WTC11 (cell line): Measurements from ENCODE around the gene ANKRD36B. TPM values are rescaled to one million over a fixed set of nuclear protein-coding genes. Genes with fewer than 3 reads are reported as not detected.
"Not testable (repeated sequence)": the region's sequence is repeated elsewhere in the genome, so short reads cannot be mapped to it uniquely, and the experiment has no call there.

Experiments
- ATAC-seq: fragments of 200-7000 bp; cut with Tn5 transposase; 2 replicates; pipeline ENCODE4 v1.10.0; 2021; ENCODE audit warnings: mild to moderate bottlenecking, moderate library complexity
- CTCF ChIA-PET: fragments of 300-600 bp; sonication (Branson Sonifier 250); formaldehyde crosslinking; loops from one replicate; lab custom pipeline; 2021; ENCODE audit warnings: antibody characterized with exemption; lab: Charles Lee
- POLR2A ChIA-PET: fragments of 350-600 bp; sonication (Branson Sonifier 250); formaldehyde crosslinking; loops from one replicate; lab custom pipeline; 2021; ENCODE audit warnings: antibody characterized with exemption; lab: Charles Lee
- DNase-seq: peaks from one replicate; pipeline ENCODE4 v3.0.0; 2021; ENCODE audit warnings: low spot score
- H3K27ac Mint-ChIP-seq: 2 replicates; pipeline ENCODE4 v1.8.0; 2021; ENCODE audit warnings: mixed read lengths
- H3K27me3 Mint-ChIP-seq: 2 replicates; pipeline ENCODE4 v1.8.0; 2021; ENCODE audit warnings: low read depth, mild to moderate bottlenecking, moderate library complexity, mixed read lengths
- H3K36me3 Mint-ChIP-seq: 2 replicates; pipeline ENCODE4 v1.8.0; 2021; ENCODE audit warnings: mixed read lengths
- H3K4me1 Mint-ChIP-seq: 2 replicates; pipeline ENCODE4 v1.8.0; 2022; ENCODE audit warnings: mixed read lengths
- H3K4me3 Mint-ChIP-seq: 2 replicates; pipeline ENCODE4 v1.8.0; 2021; ENCODE audit warnings: mild to moderate bottlenecking, moderate library complexity, mixed read lengths
- H3K9me3 Mint-ChIP-seq: 2 replicates; pipeline ENCODE4 v1.8.0; 2021; ENCODE audit warnings: mixed read lengths
- CREB1 ChIP-seq: sonication (generic); formaldehyde crosslinking; IDR thresholded peaks from 2 replicates; pipeline ENCODE4 v1.8.0; 2023; ENCODE audit warnings: mild to moderate bottlenecking, missing genetic modification reagents
- CREM ChIP-seq: sonication (generic); formaldehyde crosslinking; IDR thresholded peaks from 2 replicates; pipeline ENCODE4 v1.8.1; 2022; ENCODE audit warnings: mild to moderate bottlenecking, missing genetic modification reagents, moderate library complexity
- FOXK1 ChIP-seq: sonication (generic); formaldehyde crosslinking; IDR thresholded peaks from 2 replicates; pipeline ENCODE4 v1.8.0; 2022; ENCODE audit warnings: mild to moderate bottlenecking, moderate library complexity, missing genetic modification reagents
- NFYB ChIP-seq: sonication (generic); formaldehyde crosslinking; conservative IDR thresholded peaks from 2 replicates; pipeline ENCODE4 v1.8.0; 2022; ENCODE audit warnings: low read depth, missing genetic modification reagents
- PRRX2 ChIP-seq: fragments of 250-450 bp; sonication (Bioruptor Pico); IDR thresholded peaks from 2 replicates; pipeline ENCODE4 v1.8.0; 2021; ENCODE audit warnings: mild to moderate bottlenecking
- TP53 ChIP-seq: sonication (generic); formaldehyde crosslinking; IDR thresholded peaks from 2 replicates; pipeline ENCODE4 v1.8.1; 2023; ENCODE audit warnings: mild to moderate bottlenecking, missing genetic modification reagents
- ZNF317 ChIP-seq: sonication (generic); formaldehyde crosslinking; IDR thresholded peaks from 2 replicates; pipeline ENCODE4 v1.8.1; 2023; ENCODE audit warnings: low read depth, mild to moderate bottlenecking, moderate library complexity, missing genetic modification reagents, borderline replicate concordance
- ZNF396 ChIP-seq: fragments of 250-450 bp; sonication (Bioruptor Pico); IDR thresholded peaks from 2 replicates; pipeline ENCODE4 v1.8.0; 2021; ENCODE audit warnings: mild to moderate bottlenecking, moderate library complexity, borderline replicate concordance
- total RNA-seq: library from RNA; stranded (reverse); gene quantifications from 3 replicates; pipeline ENCODE4 v1.2.3, GENCODE V29; 2021
- TF ChIP-seq, protein P1 (sequence below): sonication (generic); formaldehyde crosslinking; IDR thresholded peaks from 2 replicates; pipeline ENCODE4 v1.8.1; 2023; ENCODE audit warnings: mild to moderate bottlenecking, moderate library complexity, missing genetic modification reagents
- TF ChIP-seq, protein P2 (sequence below): fragments of 200-600 bp; IDR thresholded peaks from 2 replicates; pipeline ENCODE4 v1.8.0; 2022; ENCODE audit warnings: antibody characterized with exemption
- TF ChIP-seq, protein P3 (sequence below): sonication (generic); formaldehyde crosslinking; IDR thresholded peaks from 2 replicates; pipeline ENCODE4 v1.8.0; 2023; ENCODE audit warnings: mild to moderate bottlenecking, missing genetic modification reagents
- TF ChIP-seq, protein P4 (sequence below): fragments of 250-450 bp; sonication (Bioruptor Pico); IDR thresholded peaks from 2 replicates; pipeline ENCODE4 v2.1.2; 2022; ENCODE audit warnings: mild to moderate bottlenecking, moderate library complexity
- TF ChIP-seq, protein P5 (sequence below): fragments of 250-450 bp; sonication (Bioruptor Pico); IDR thresholded peaks from 2 replicates; pipeline ENCODE4 v1.9.0; 2021; ENCODE audit warnings: mild to moderate bottlenecking
- TF ChIP-seq, protein P6 (sequence below): sonication (generic); formaldehyde crosslinking; IDR thresholded peaks from 2 replicates; pipeline ENCODE4 v1.8.1; 2022; ENCODE audit warnings: mild to moderate bottlenecking, moderate library complexity, missing genetic modification reagents

ANKRD36B gene
- total RNA-seq, 1 experiment from 2014 or later = 9.1 TPM

DNA sequence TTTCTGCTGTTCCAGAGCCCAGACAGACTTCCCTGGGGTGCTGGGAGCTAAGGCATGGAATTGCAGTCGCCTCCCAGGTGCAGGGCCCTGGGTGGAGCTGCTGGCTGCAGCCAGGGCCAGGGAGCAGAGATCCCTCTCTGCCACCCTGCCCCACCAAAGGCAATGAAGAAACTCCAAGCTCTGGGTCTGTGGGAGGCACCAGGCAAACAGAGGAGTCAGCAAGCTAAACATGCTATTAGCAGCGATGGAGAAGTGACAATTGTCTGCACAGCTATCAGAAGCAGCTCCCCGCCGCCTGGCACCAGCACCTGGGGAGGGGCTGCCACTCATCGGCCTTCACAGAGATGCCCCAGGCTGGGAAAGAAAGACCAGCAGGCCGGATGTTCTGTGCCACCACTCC is 28.2 kb upstream of the ANKRD36B start:
- CTCF ChIA-PET = no interaction called here
- POLR2A ChIA-PET = no interaction called here
- H3K27me3 Mint-ChIP-seq = no peaks in the 10 kb centered on the region
- no peaks in the 10 kb centered on the region for H3K4me1 Mint-ChIP-seq
- TF ChIP-seq, protein P1, sequence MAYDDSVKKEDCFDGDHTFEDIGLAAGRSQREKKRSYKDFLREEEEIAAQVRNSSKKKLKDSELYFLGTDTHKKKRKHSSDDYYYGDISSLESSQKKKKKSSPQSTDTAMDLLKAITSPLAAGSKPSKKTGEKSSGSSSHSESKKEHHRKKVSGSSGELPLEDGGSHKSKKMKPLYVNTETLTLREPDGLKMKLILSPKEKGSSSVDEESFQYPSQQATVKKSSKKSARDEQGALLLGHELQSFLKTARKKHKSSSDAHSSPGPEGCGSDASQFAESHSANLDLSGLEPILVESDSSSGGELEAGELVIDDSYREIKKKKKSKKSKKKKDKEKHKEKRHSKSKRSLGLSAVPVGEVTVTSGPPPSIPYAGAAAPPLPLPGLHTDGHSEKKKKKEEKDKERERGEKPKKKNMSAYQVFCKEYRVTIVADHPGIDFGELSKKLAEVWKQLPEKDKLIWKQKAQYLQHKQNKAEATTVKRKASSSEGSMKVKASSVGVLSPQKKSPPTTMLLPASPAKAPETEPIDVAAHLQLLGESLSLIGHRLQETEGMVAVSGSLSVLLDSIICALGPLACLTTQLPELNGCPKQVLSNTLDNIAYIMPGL (CRISPR knock-in tag) = no peak
- TF ChIP-seq, protein P2, sequence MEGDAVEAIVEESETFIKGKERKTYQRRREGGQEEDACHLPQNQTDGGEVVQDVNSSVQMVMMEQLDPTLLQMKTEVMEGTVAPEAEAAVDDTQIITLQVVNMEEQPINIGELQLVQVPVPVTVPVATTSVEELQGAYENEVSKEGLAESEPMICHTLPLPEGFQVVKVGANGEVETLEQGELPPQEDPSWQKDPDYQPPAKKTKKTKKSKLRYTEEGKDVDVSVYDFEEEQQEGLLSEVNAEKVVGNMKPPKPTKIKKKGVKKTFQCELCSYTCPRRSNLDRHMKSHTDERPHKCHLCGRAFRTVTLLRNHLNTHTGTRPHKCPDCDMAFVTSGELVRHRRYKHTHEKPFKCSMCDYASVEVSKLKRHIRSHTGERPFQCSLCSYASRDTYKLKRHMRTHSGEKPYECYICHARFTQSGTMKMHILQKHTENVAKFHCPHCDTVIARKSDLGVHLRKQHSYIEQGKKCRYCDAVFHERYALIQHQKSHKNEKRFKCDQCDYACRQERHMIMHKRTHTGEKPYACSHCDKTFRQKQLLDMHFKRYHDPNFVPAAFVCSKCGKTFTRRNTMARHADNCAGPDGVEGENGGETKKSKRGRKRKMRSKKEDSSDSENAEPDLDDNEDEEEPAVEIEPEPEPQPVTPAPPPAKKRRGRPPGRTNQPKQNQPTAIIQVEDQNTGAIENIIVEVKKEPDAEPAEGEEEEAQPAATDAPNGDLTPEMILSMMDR = no peak
- TF ChIP-seq, protein P3, sequence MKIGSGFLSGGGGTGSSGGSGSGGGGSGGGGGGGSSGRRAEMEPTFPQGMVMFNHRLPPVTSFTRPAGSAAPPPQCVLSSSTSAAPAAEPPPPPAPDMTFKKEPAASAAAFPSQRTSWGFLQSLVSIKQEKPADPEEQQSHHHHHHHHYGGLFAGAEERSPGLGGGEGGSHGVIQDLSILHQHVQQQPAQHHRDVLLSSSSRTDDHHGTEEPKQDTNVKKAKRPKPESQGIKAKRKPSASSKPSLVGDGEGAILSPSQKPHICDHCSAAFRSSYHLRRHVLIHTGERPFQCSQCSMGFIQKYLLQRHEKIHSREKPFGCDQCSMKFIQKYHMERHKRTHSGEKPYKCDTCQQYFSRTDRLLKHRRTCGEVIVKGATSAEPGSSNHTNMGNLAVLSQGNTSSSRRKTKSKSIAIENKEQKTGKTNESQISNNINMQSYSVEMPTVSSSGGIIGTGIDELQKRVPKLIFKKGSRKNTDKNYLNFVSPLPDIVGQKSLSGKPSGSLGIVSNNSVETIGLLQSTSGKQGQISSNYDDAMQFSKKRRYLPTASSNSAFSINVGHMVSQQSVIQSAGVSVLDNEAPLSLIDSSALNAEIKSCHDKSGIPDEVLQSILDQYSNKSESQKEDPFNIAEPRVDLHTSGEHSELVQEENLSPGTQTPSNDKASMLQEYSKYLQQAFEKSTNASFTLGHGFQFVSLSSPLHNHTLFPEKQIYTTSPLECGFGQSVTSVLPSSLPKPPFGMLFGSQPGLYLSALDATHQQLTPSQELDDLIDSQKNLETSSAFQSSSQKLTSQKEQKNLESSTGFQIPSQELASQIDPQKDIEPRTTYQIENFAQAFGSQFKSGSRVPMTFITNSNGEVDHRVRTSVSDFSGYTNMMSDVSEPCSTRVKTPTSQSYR (CRISPR knock-in tag) = no peak
- TF ChIP-seq, protein P4, sequence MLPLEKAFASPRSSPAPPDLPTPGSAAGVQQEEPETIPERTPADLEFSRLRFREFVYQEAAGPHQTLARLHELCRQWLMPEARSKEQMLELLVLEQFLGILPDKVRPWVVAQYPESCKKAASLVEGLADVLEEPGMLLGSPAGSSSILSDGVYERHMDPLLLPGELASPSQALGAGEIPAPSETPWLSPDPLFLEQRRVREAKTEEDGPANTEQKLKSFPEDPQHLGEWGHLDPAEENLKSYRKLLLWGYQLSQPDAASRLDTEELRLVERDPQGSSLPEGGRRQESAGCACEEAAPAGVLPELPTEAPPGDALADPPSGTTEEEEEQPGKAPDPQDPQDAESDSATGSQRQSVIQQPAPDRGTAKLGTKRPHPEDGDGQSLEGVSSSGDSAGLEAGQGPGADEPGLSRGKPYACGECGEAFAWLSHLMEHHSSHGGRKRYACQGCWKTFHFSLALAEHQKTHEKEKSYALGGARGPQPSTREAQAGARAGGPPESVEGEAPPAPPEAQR = no peak
- TF ChIP-seq CREB1 (CRISPR knock-in tag) = no peak
- no peak for TF ChIP-seq FOXK1 (CRISPR knock-in tag)
- TF ChIP-seq ZNF396 (CRISPR knock-in tag) = no peak
- TF ChIP-seq NFYB (CRISPR knock-in tag) = no peak
- TF ChIP-seq CREM (CRISPR knock-in tag) = no peak
- TF ChIP-seq, protein P5, sequence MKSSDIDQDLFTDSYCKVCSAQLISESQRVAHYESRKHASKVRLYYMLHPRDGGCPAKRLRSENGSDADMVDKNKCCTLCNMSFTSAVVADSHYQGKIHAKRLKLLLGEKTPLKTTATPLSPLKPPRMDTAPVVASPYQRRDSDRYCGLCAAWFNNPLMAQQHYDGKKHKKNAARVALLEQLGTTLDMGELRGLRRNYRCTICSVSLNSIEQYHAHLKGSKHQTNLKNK (CRISPR knock-in tag) = no peak
- no peak for TF ChIP-seq ZNF317 (CRISPR knock-in tag)
- no peak for TF ChIP-seq PRRX2
- TF ChIP-seq, protein P6, sequence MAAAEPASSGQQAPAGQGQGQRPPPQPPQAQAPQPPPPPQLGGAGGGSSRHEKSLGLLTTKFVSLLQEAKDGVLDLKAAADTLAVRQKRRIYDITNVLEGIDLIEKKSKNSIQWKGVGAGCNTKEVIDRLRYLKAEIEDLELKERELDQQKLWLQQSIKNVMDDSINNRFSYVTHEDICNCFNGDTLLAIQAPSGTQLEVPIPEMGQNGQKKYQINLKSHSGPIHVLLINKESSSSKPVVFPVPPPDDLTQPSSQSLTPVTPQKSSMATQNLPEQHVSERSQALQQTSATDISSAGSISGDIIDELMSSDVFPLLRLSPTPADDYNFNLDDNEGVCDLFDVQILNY (CRISPR knock-in tag) = no peak
- no peak for TF ChIP-seq TP53
- TF ChIP-seq, all 79 proteins: peak for 0
- ATAC-seq (no peak), DNase-seq (no peak)
- H3K27ac Mint-ChIP-seq = no peak overlapping the region
- H3K9me3 Mint-ChIP-seq = peaks cover 4% of the 10 kb centered on the region; the same call in 1 of the 2 replicates
- no peak overlapping the region for H3K4me3 Mint-ChIP-seq
- H3K36me3 Mint-ChIP-seq = no peaks in the 10 kb centered on the region

DNA sequence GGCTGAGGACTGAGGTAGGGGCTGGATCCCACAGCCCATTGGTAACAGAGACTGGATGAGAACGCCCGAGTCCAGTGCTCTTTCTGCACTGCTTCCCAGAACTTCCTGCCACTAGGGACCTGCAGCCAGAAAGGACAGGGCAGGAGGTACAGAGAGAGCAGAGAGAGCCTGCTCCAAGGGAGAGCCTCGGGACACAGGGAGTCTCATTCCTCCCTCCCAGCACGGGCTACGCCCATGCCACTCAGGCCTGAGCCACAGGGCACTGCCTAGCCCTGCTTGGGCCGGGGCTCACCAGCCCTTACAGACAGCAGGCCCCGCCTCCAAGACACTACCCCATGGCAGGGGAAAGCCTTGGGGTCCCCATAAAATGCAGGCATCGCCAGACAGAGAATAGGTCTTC is 26.1 kb upstream of the ANKRD36B start:
- H3K27me3 Mint-ChIP-seq, H3K4me3 Mint-ChIP-seq, DNase-seq, H3K36me3 Mint-ChIP-seq, CTCF ChIA-PET, H3K9me3 Mint-ChIP-seq, H3K4me1 Mint-ChIP-seq, H3K27ac Mint-ChIP-seq, POLR2A ChIA-PET: not testable (repeated sequence)
- peak; percentile 14; the same call in 1 of the 2 replicates for ATAC-seq

DNA sequence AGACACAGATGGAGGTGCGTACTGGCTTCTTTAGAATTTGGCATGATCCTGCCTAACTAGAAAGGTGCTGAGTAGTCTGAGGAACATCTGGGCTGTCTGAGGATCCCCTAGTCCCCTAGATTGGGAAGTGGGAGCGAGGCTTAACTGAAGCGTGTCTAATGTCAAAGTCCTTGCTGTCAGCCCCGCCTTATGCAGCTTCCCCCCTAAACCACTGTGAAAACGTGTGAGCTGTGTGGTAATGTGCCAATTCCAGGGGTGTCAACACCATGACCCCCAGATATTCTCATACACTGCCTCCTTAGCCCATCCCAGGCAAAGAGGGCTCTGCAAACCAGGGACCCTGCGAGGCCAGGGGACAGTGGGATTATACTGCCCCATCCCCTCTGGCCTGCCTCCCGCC is 22.2 kb upstream of the ANKRD36B start:
- H3K27ac Mint-ChIP-seq, H3K4me1 Mint-ChIP-seq, H3K27me3 Mint-ChIP-seq, H3K4me3 Mint-ChIP-seq, DNase-seq, H3K36me3 Mint-ChIP-seq, POLR2A ChIA-PET, CTCF ChIA-PET, H3K9me3 Mint-ChIP-seq, ATAC-seq: not testable (repeated sequence)

DNA sequence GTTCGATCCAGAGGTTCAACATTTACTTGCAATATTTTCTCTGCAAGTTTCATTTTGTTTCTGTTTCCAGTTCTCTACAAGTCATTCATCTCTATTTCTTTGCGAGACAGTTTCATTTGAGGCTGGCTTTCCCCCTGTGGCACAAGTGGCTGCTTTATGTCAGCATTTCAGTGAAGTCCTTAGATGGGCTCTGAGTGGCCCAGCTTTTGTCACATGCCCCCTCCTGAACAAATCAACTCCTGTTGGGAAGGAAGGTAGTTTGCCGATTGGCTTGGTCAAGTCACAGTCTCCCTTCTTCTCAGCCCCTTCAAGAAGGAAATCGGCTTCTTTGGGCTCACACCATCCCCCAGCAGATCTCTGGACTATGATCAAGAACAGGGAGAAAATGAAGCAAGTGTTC is 19.1 kb upstream of the ANKRD36B start:
- H3K4me1 Mint-ChIP-seq, DNase-seq, H3K27ac Mint-ChIP-seq, H3K27me3 Mint-ChIP-seq, H3K9me3 Mint-ChIP-seq, H3K4me3 Mint-ChIP-seq, CTCF ChIA-PET, POLR2A ChIA-PET, ATAC-seq, H3K36me3 Mint-ChIP-seq: not testable (repeated sequence)

DNA sequence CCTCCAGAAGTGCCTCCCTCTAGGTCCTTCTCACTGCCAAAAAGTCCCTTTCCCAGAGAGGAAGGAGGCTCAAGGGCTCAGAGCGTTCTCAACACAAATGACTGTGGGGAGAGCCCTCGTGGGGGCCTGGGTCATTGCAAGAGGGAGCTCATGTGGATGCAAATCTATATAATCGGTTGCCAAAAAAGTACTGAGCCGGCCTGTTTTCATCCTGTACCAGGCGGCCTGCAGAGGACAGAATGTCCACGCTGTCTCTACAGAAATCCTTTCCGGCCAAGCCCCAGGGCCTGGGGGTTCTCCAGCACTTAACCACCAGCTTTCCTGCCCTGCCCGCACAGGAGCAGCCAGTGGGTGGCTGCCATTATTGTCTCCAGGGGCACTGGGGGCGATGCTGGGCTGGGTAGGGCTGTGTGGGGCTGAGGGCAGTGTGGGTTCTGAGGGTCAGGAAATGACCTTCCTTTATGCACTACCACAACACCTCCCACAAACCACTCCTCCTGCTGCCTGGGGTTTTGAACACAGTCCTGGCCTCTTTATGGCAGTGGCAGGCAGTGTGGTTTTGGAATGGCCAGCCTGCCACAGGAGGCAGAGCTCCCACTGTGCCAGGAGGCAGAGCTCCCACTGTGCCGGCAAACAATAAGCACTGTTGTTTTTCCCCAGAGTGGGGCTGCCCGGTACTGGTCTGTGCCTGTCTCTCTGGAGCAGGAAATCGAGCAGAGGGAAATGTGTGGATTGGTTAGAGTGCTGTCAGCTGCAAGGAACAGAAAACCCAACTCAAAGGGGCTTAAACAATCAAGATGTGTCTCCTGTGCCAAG is 16.1 kb upstream of the ANKRD36B start:
- DNase-seq, H3K27ac Mint-ChIP-seq, H3K4me3 Mint-ChIP-seq, POLR2A ChIA-PET, H3K36me3 Mint-ChIP-seq, H3K9me3 Mint-ChIP-seq, CTCF ChIA-PET, H3K27me3 Mint-ChIP-seq, H3K4me1 Mint-ChIP-seq: not testable (repeated sequence)
- peak; percentile 63 for ATAC-seq
